ENCODE measurements around the gene TRAPPC12. TPM values are rescaled to one million over a fixed set of nuclear protein-coding genes. Genes with fewer than 3 reads are reported as not detected.

TRAPPC12 gene
- total RNA-seq, 1 experiment from 2014 or later = 86.0 TPM

GRCh38 chr2:3365219-3365618 is 14.3 kb upstream of the TRAPPC12 start:
- H4K20me1 ChIP-seq (ENCODE audit: control insufficient read depth, insufficient read depth, insufficient read length) = no peaks in the 10 kb centered on the region
- peaks cover 10 to 23% (median 15%) of the 10 kb centered on the region in 3 experiments for H3K36me3 Mint-ChIP-seq (ENCODE audit: insufficient read depth in 1 of 3, low read depth in 3 of 3)

More at GRCh38 chr2:3365219-3365618, 14.3 kb upstream of the TRAPPC12 start:
- Histone ChIP-seq H3K4ac (ENCODE audit: low read depth, low read length) (no peak overlapping the region), H2BK20ac (ENCODE audit: low read depth, low read length, poor library complexity, severe bottlenecking) (no peak overlapping the region), H3K18ac (ENCODE audit: insufficient read length, low read depth, low read length) (no peak overlapping the region), H3K23me2 (ENCODE audit: insufficient read length, low read depth, low read length, poor library complexity, severe bottlenecking) (no peaks in the 10 kb centered on the region), H3T11ph (ENCODE audit: low read length) (no peak overlapping the region), H3K79me2 (ENCODE audit: insufficient read depth, low read length) (peaks cover 7% of the 10 kb centered on the region; the same call in 1 of the 2 replicates), H3K27me3 (ENCODE audit: insufficient read depth, low read length) (no peaks in the 10 kb centered on the region), H3K4me1 (ENCODE audit: insufficient read depth, low read length) (no peaks in the 10 kb centered on the region), H4K91ac (ENCODE audit: insufficient read length, low read depth, low read length) (no peak overlapping the region), H2BK5ac (ENCODE audit: insufficient read length, low read length) (no peak overlapping the region), H3K56ac (ENCODE audit: insufficient read length, low read depth, low read length) (no peak overlapping the region), H3K14ac (ENCODE audit: insufficient read depth, low read length) (no peak overlapping the region), H3K9me3 (ENCODE audit: control insufficient read depth, low read depth, low read length) (no peaks in the 10 kb centered on the region), H3K79me1 (ENCODE audit: insufficient read depth, low read depth, low read length, poor library complexity, severe bottlenecking) (no peaks in the 10 kb centered on the region), H3K4me2 (ENCODE audit: insufficient read depth, insufficient read length, low read length) (no peak overlapping the region), H2BK120ac (ENCODE audit: low read depth, low read length, poor library complexity, severe bottlenecking) (no peak overlapping the region), H4K8ac (replicated peaks; ENCODE audit: insufficient read length, low read depth, low read length) (no peak overlapping the region), H2BK12ac (ENCODE audit: insufficient read length, low read depth, low read length) (no peak overlapping the region), H2AK5ac (ENCODE audit: insufficient read length, low read length) (no peak overlapping the region), H3K27ac (ENCODE audit: insufficient read length, low read depth, low read length) (no peak overlapping the region), H4K5ac (ENCODE audit: insufficient read length, low read depth, low read length) (no peak overlapping the region), H3K23ac (ENCODE audit: insufficient read length, low read depth, low read length) (no peak overlapping the region), H3K9ac (ENCODE audit: extremely low read depth, insufficient read length, low read length) (no peak overlapping the region), H2BK15ac (ENCODE audit: low read depth, low read length) (no peak overlapping the region), H2AFZ (ENCODE audit: low read length) (no peak overlapping the region)
- Mint-ChIP-seq H3K27ac (no peak overlapping the region), H3K9me3 (peaks cover 13 to 19% of the 10 kb centered on the region in 2 experiments), H3K27me3 (ENCODE audit: low read depth) (no peaks in the 10 kb centered on the region), H3K4me3 (no peak overlapping the region), H3K4me1 (peaks cover 18 to 28% of the 10 kb centered on the region in 2 experiments)
- TF ChIP-seq CTCF (conservative IDR thresholded peaks at IDR 0.05) = no peak
- WGBS (ENCODE audit: extremely low coverage, insufficient read length, low lambda C conversion rate) = no CpG with 5 or more reads among the region's 5 CpGs
- DNase-seq = no peak

Data from H9 (cell line).